GM12874 (cell line): ENCODE results near the gene ZMIZ2.

Experiments
- TF ChIP-seq, protein P1 (sequence below): IDR thresholded peaks from 2 replicates; pipeline ENCODE4 v1.5.1; 2011; ENCODE audit warnings: low read depth, mild to moderate bottlenecking, control low read depth, low read length, moderate library complexity; ENCODE audit not compliant: insufficient read depth

The ZMIZ2 gene

DNA sequence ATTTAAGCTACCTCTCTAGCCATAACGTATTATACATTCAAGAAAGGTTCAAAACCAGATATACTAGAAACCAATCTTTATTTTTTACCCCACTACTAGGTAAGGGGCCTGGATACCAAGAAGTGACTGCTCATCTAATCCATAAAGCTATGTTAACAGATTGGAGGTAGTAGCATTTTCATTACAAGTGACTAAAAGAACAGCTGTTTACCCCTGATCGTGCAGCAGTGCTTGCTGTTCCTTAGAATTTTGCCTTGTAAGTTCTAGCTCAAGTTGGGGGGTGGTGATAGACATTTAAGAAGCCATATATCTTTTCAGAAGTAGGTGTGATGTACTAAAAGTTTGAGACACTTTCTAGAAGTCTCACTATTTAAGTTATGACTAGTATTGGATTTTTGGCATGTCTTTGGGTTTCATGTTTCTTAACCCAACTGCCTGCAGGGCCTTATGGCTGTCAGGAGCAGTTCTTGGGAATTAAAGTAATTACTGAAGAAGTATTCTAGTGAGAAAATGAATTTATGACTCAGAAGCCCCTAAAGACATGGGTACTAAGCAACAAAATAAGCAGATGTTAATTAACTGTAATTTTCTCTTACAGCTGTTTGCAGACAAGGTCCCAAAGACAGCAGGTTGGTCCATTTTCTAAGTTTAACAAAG, 50.1 kb downstream of the ZMIZ2 start:
- TF ChIP-seq, protein P1, sequence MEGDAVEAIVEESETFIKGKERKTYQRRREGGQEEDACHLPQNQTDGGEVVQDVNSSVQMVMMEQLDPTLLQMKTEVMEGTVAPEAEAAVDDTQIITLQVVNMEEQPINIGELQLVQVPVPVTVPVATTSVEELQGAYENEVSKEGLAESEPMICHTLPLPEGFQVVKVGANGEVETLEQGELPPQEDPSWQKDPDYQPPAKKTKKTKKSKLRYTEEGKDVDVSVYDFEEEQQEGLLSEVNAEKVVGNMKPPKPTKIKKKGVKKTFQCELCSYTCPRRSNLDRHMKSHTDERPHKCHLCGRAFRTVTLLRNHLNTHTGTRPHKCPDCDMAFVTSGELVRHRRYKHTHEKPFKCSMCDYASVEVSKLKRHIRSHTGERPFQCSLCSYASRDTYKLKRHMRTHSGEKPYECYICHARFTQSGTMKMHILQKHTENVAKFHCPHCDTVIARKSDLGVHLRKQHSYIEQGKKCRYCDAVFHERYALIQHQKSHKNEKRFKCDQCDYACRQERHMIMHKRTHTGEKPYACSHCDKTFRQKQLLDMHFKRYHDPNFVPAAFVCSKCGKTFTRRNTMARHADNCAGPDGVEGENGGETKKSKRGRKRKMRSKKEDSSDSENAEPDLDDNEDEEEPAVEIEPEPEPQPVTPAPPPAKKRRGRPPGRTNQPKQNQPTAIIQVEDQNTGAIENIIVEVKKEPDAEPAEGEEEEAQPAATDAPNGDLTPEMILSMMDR: no peak

- TF ChIP-seq, protein P1: no peak
Measured at GRCh38 chr7:44799939-44800338, 51.3 kb downstream of the ZMIZ2 start.

GRCh38 chr7:44801890-44802289, 53.2 kb downstream of the ZMIZ2 start:
- TF ChIP-seq, protein P1: no peak

DNA sequence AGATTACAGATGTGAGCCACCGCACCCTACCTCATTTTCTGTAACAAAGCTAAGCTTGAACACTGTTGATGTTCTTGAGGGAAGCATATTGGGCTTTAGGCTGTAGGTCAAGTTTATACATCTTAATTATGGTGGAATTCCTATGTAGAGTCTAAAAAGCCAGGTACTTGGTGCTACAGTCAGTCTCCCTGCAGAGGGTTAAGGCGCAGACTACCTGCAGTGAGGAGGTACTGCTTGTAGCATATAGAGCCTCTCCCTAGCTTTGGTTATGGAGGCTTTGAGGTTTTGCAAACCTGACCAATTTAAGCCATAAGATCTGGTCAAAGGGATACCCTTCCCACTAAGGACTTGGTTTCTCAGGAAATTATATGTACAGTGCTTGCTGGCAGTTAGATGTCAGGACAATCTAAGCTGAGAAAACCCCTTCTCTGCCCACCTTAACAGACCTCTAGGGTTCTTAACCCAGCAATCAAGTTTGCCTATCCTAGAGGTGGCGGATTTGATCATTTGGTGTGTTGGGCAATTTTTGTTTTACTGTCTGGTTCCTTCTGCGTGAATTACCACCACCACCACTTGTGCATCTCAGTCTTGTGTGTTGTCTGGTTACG, 53.9 kb downstream of the ZMIZ2 start:
- TF ChIP-seq, protein P1: no peak

DNA sequence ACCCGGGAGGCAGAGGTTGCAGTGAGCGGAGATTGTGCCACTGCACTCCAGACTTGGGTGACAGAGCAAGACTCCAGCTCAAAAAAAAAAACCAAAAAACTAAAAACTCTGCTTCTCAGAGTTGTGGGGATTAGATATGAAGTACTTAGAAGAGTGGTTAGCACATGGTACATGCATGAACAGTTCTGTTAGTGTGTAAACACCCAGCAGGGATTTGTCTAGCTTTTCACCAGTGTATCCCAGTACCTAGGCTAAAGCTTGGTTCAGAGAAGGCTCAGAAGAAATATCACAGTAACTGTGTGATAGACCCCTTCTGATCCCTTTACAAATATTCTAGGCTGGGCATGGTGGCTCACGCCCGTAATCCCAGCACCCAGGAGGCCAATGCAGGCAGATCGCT, 57.3 kb downstream of the ZMIZ2 start:
- TF ChIP-seq, protein P1: no peak

GRCh38 chr7:44808914-44809393, 60.3 kb downstream of the ZMIZ2 start:
- TF ChIP-seq, protein P1: no peak

GRCh38 chr7:44811093-44811492, 62.4 kb downstream of the ZMIZ2 start:
- TF ChIP-seq, protein P1: no peak
